Measurements from ENCODE around the gene ENPP4. TPM values are rescaled to one million over a fixed set of nuclear protein-coding genes. Genes with fewer than 3 reads are reported as not detected.

ENPP4 gene
- total and polyA plus RNA-seq, 9 of the 15 experiments (the other 6 are each of a cell fraction or from before 2014, with no cell fraction given), result 0.07 TPM; not detected in 8

DNA sequence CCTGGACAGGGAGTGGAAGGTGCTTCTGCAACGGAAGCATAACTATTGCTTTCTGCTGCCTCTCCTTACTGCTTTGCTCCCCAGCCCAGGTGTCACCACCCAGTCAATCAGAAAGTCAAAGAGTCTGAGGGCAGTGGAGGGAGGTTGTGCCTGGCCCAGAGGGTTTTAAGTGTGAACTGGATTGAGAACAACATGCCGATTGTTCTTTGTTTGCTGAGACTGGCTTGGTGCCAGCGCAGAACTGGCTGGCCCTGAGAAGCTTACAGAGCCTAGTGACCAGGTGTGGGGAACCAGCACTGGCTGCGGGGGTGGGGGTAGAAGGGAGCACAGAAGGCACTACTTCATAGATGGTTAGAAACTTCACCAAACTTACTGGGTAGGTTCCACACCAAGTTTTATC is 31.1 kb upstream of the ENPP4 start:
- no peak overlapping the region for H2AFZ ChIP-seq (ENCODE audit: low read depth, low read length)
- FAIRE-seq (no peak), ATAC-seq (no peak), DNase-seq (ENCODE audit: extremely low read depth in 1 of 4, low spot score in 3 of 4) (no peak)
- BruUV-seq (replicated peaks), result no TSS peak
- WGBS (ENCODE audit: insufficient coverage, low coverage, missing lambda C conversion rate), result 2% methylated on average over 4 of the region's 4 CpGs
- in situ Hi-C loops (cut with MboI), result loop anchor here (10.0 kb wide), 1 partner anchor 306 kb away; no protein-coding TSS in a partner anchor
- CTCF ChIA-PET (ENCODE audit: low intra/inter-chr PET ratio), result no interaction called here
- no peaks in the 10 kb centered on the region for H3K79me2 ChIP-seq (ENCODE audit: control insufficient read depth, insufficient read depth, low read length)
- H3K9ac ChIP-seq (ENCODE audit: insufficient read depth in 1 of 2, low read depth in 2 of 2, low read length in 2 of 2), result no peak overlapping the region
- no peak overlapping the region for H3K27ac ChIP-seq (ENCODE audit: extremely low read depth, low read depth, low read length)
- H3K9me1 ChIP-seq (ENCODE audit: control insufficient read depth, insufficient read depth, low read length), result no peaks in the 10 kb centered on the region
- no peaks in the 10 kb centered on the region for H3K4me1 ChIP-seq (replicated peaks in 1 of 2; ENCODE audit: control insufficient read depth in 2 of 2, insufficient read depth in 2 of 2, low read length in 2 of 2)
- H3K9me3 ChIP-seq (replicated peaks; ENCODE audit: control insufficient read depth, insufficient read depth, low read depth, low read length), result no peaks in the 10 kb centered on the region
- no peaks in the 10 kb centered on the region for H3K36me3 ChIP-seq (ENCODE audit: control insufficient read depth, insufficient read depth, low read length)
- no peaks in the 10 kb centered on the region for H3K27me3 ChIP-seq (ENCODE audit: control insufficient read depth in 2 of 2, insufficient read depth in 2 of 2, low read length in 2 of 2)
- TF ChIP-seq ZNF780A (CRISPR knock-in tag; IDR thresholded peaks at IDR 0.05) (no peak), NFIC (IDR thresholded peaks at IDR 0.05) (0 out of 2 replicates have a peak, but pooled peaks have one; percentile 26)
- no peak overlapping the region for H3K4me2 ChIP-seq (ENCODE audit: insufficient read depth, low read length)
- POLR2A ChIA-PET, result no interaction called here
- no peaks in the 10 kb centered on the region for H4K20me1 ChIP-seq (replicated peaks; ENCODE audit: control insufficient read depth, insufficient read depth, low read length)
- intact Hi-C loops (cut with micrococcal nuclease), result no loop called here
- no peak overlapping the region for H3K4me3 ChIP-seq

- Histone ChIP-seq H2AFZ (ENCODE audit: low read depth, low read length) (no peak overlapping the region), H3K4me2 (ENCODE audit: insufficient read depth, low read length) (no peak overlapping the region), H3K4me1 (replicated peaks in 1 of 2; ENCODE audit: control insufficient read depth in 2 of 2, insufficient read depth in 2 of 2, low read length in 2 of 2) (no peaks in the 10 kb centered on the region), H4K20me1 (replicated peaks; ENCODE audit: control insufficient read depth, insufficient read depth, low read length) (no peaks in the 10 kb centered on the region), H3K9me3 (replicated peaks; ENCODE audit: control insufficient read depth, insufficient read depth, low read depth, low read length) (no peaks in the 10 kb centered on the region), H3K27ac (ENCODE audit: extremely low read depth, low read depth, low read length) (no peak overlapping the region), H3K9me1 (ENCODE audit: control insufficient read depth, insufficient read depth, low read length) (no peaks in the 10 kb centered on the region), H3K4me3 (no peak overlapping the region), H3K27me3 (ENCODE audit: control insufficient read depth in 2 of 2, insufficient read depth in 2 of 2, low read length in 2 of 2) (no peaks in the 10 kb centered on the region), H3K36me3 (ENCODE audit: control insufficient read depth, insufficient read depth, low read length) (no peaks in the 10 kb centered on the region), H3K9ac (ENCODE audit: insufficient read depth in 1 of 2, low read depth in 2 of 2, low read length in 2 of 2) (no peak overlapping the region), H3K79me2 (ENCODE audit: control insufficient read depth, insufficient read depth, low read length) (no peaks in the 10 kb centered on the region)
- in situ Hi-C loops (cut with MboI), result loop anchor here (10.0 kb wide), 1 partner anchor 305 kb away; no protein-coding TSS in a partner anchor
- no peak for DNase-seq (ENCODE audit: extremely low read depth in 1 of 4, low spot score in 3 of 4)
- no peak for ATAC-seq
- ChIA-PET POLR2A (no interaction called here), CTCF (ENCODE audit: low intra/inter-chr PET ratio) (no interaction called here)
- no peak for FAIRE-seq
- BruUV-seq (replicated peaks), result no TSS peak
- 2% methylated on average over 3 of the region's 3 CpGs for WGBS (ENCODE audit: insufficient coverage, low coverage, missing lambda C conversion rate)
- intact Hi-C loops (cut with micrococcal nuclease), result no loop called here
- TF ChIP-seq MEIS2 (IDR thresholded peaks at IDR 0.05; ENCODE audit: partially characterized antibody) (no peak), MXI1 (IDR thresholded peaks at IDR 0.05; ENCODE audit: low read depth, low read length) (no peak), PTRF (tag; IDR thresholded peaks at IDR 0.05) (no peak), EP300 (IDR thresholded peaks at IDR 0.05; ENCODE audit: low read length) (no peak), PYGO2 (tag; IDR thresholded peaks at IDR 0.05) (no peak), ZBTB17 (CRISPR knock-in tag; IDR thresholded peaks at IDR 0.05) (no peak), ZNF324 (CRISPR knock-in tag; IDR thresholded peaks at IDR 0.05) (no peak), KLF6 (CRISPR knock-in tag; IDR thresholded peaks at IDR 0.05; ENCODE audit: borderline replicate concordance) (no peak), RBFOX2 (IDR thresholded peaks at IDR 0.05; ENCODE audit: low read depth, low read length) (no peak)
Observed at GRCh38 chr6:46099952-46100351, 29.8 kb upstream of the ENPP4 start.

Measured in K562 (cell line).